ENCODE measurements around the gene GCN1. TPM values are rescaled to one million over a fixed set of nuclear protein-coding genes. Genes with fewer than 3 reads are reported as not detected.

GCN1 gene
- total and polyA plus RNA-seq, 2 donors (not counting 3 experiments of a cell fraction or from before 2014, with no cell fraction given): 30.1 to 101 TPM

DNA sequence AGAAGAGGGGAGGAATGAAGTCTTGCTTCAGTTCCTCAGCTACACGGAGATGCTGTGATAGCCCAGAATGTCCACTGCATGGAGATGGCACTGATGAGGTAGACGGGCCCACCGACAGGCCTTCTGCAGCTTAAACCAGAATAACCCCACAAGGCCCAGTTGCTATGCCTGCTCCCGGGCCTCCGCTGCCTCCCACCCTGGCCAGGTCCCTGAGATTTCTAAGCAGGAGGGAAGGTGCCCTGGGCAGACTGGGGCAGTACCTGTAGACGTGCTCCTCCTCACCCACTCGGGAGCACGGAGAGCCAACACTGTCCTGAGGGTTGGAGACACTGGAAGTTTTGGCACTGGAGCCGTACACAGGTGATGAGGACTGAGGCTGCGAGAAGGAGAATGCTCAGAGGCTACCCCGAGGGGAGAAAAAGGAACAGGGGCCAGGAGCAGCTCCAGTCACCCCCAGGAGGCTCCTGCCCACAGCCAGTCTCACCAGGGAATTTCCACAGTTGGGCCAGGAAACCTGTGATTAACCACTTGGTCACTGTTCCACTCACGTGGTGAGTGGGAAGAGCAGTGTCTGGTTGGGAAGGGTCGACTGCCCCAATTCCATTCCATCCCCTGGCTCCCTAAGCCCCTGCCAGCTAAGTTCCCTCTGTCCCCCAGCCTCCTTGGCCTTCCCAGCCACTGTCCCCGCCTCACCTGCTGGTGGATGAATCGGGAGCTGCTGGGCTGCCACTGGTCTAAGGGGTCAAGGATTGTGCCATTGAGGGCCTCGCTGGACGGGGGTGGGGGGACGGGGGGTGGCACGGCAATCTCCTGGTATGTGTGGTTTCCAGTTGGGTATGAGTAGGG lies 29.2 kb upstream of the GCN1 start:
- Histone ChIP-seq H3K27ac (ENCODE audit: insufficient read depth, low read depth, low read length) (no peak overlapping the region), H3K9me1 (replicated peaks; ENCODE audit: control insufficient read depth, extremely low read depth, insufficient read depth, low read length) (no peaks in the 10 kb centered on the region), H2AFZ (ENCODE audit: low read depth, low read length) (no peak overlapping the region), H4K20me1 (replicated peaks; ENCODE audit: control insufficient read depth, extremely low read depth, insufficient read depth, low read length) (no peaks in the 10 kb centered on the region), H3K79me2 (ENCODE audit: control insufficient read depth, insufficient read depth, low read length) (peaks cover 80% of the 10 kb centered on the region), H3K27me3 (ENCODE audit: control insufficient read depth in 2 of 2, insufficient read depth in 2 of 2, low read length in 2 of 2) (no peaks in the 10 kb centered on the region), H3K4me1 (ENCODE audit: control insufficient read depth, extremely low read depth, insufficient read depth, low read length) (peaks cover 28% of the 10 kb centered on the region), H3K36me3 (ENCODE audit: control insufficient read depth in 2 of 2, extremely low read depth in 1 of 2, insufficient read depth in 2 of 2, low read length in 2 of 2) (peaks cover 20 to 65% of the 10 kb centered on the region in 2 experiments), H3K4me3 (replicated peaks in 1 of 3; ENCODE audit: insufficient read depth in 1 of 3, low read depth in 1 of 3, low read length in 3 of 3) (no peak overlapping the region), H3K9ac (replicated peaks; ENCODE audit: extremely low read depth, insufficient read depth, low read length) (no peak overlapping the region), H3K4me2 (ENCODE audit: insufficient read depth, low read length) (no peak overlapping the region), H3K9me3 (replicated peaks; ENCODE audit: control insufficient read depth, insufficient read depth, low read length) (no peaks in the 10 kb centered on the region)
- TF ChIP-seq POLR2AphosphoS5 (IDR thresholded peaks at IDR 0.05; ENCODE audit: insufficient read depth, low read depth, low read length) (no peak), POLR2A (IDR thresholded peaks at IDR 0.05; ENCODE audit: low read depth, low read length) (no peak), GATA2 (IDR thresholded peaks at IDR 0.05; ENCODE audit: insufficient read depth, insufficient read length, low read depth, low read length) (no peak), MYC (IDR thresholded peaks at IDR 0.05; ENCODE audit: low read depth, low read length) (no peak), JUN (IDR thresholded peaks at IDR 0.05; ENCODE audit: borderline replicate concordance, insufficient read depth, insufficient read length, low read depth) (no peak), FOS (IDR thresholded peaks at IDR 0.05; ENCODE audit: borderline replicate concordance, insufficient read depth, low read length) (no peak), EZH2 (IDR thresholded peaks at IDR 0.05; ENCODE audit: borderline replicate concordance, low read depth, low read length, severe bottlenecking) (no peak)
- TF ChIP-seq, protein P1, sequence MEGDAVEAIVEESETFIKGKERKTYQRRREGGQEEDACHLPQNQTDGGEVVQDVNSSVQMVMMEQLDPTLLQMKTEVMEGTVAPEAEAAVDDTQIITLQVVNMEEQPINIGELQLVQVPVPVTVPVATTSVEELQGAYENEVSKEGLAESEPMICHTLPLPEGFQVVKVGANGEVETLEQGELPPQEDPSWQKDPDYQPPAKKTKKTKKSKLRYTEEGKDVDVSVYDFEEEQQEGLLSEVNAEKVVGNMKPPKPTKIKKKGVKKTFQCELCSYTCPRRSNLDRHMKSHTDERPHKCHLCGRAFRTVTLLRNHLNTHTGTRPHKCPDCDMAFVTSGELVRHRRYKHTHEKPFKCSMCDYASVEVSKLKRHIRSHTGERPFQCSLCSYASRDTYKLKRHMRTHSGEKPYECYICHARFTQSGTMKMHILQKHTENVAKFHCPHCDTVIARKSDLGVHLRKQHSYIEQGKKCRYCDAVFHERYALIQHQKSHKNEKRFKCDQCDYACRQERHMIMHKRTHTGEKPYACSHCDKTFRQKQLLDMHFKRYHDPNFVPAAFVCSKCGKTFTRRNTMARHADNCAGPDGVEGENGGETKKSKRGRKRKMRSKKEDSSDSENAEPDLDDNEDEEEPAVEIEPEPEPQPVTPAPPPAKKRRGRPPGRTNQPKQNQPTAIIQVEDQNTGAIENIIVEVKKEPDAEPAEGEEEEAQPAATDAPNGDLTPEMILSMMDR (IDR thresholded peaks at IDR 0.05; ENCODE audit: extremely low read depth in 1 of 2, insufficient read depth in 1 of 2, low read depth in 1 of 2, low read length in 2 of 2): no peak
- TF ChIP-seq, protein P2, sequence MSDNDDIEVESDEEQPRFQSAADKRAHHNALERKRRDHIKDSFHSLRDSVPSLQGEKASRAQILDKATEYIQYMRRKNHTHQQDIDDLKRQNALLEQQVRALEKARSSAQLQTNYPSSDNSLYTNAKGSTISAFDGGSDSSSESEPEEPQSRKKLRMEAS (IDR thresholded peaks at IDR 0.05; ENCODE audit: insufficient read depth, insufficient read length): no peak
- DNase-seq (ENCODE audit: low read depth, low spot score) (no peak), FAIRE-seq (no peak)
- intact Hi-C loops (cut with micrococcal nuclease) (no loop called here), dilution Hi-C loops (cut with MboI; ENCODE audit: extremely low pct_ligation_motif_present, low sequenced_read_pairs) (no loop called here)
- POLR2A ChIA-PET: interaction anchor here (7.6 kb wide), 1 partner anchor 23 kb away, joined by 32 read pairs; the partner anchor contains the start of gene RPLP0
- CTCF ChIA-PET: interaction anchor here (1.5 to 10.7 kb wide), 2 partner anchors 23 to 30 kb away, joined by 4 to 1402 read pairs; partner anchors contain the start of genes PXN and RPLP0
- no TSS peak for BruUV-seq (replicated peaks)

Measured in endothelial cell of umbilical vein (primary cell).